Left ventricle myocardium inferior (tissue), 1 donor: ENCODE results near the gene COL18A1. TPM values are rescaled to one million over a fixed set of nuclear protein-coding genes. Genes with fewer than 3 reads are reported as not detected.

Source experiments
- DNase-seq: peaks from one replicate; pipeline ENCODE4 v3.0.0-alpha.2; 2020
- H3K27ac ChIP-seq: fragments of 200-600 bp; replicated peaks from 2 replicates; pipeline ENCODE4 v1.8.0; 2021
- H3K27me3 ChIP-seq: fragments of 200-600 bp; 2 replicates; pipeline ENCODE4 v1.8.0; 2021; ENCODE audit warnings: low read depth
- H3K36me3 ChIP-seq: fragments of 200-600 bp; 2 replicates; pipeline ENCODE4 v1.8.0; 2021
- H3K4me1 ChIP-seq: fragments of 200-600 bp; 2 replicates; pipeline ENCODE4 v1.8.0; 2021
- H3K4me3 ChIP-seq: fragments of 200-600 bp; 2 replicates; pipeline ENCODE4 v1.8.0; 2021; ENCODE audit warnings: mild to moderate bottlenecking, moderate library complexity
- H3K9me3 ChIP-seq: fragments of 200-600 bp; replicated peaks from 2 replicates; pipeline ENCODE4 v1.8.0; 2021
- intact Hi-C: fragments of 100-400 bp; cut with micrococcal nuclease; formaldehyde crosslinking; loops from one replicate; pipeline ENCODE4 v1.11.0; 2022
- total RNA-seq: library from RNA; stranded (reverse); fragmentation: NEBNext Ultra II Directional; extraction: Animal tissue kit (Norgen Biotek cat#: 25700); gene quantifications from one replicate; pipeline ENCODE4 v1.2.1, GENCODE V29; 2021
- TF ChIP-seq, protein P1 (sequence below): fragments of 200-600 bp; IDR thresholded peaks from 2 replicates; pipeline ENCODE4 v1.8.0; 2021; ENCODE audit warnings: antibody characterized with exemption, mild to moderate bottlenecking, borderline replicate concordance
- donor health status: DM: no; HTN: yes; CAD: no; lungs with severe emphysema.

Gene COL18A1
- total RNA-seq, 1 donor from 2014 or later = 66.5 TPM

DNA sequence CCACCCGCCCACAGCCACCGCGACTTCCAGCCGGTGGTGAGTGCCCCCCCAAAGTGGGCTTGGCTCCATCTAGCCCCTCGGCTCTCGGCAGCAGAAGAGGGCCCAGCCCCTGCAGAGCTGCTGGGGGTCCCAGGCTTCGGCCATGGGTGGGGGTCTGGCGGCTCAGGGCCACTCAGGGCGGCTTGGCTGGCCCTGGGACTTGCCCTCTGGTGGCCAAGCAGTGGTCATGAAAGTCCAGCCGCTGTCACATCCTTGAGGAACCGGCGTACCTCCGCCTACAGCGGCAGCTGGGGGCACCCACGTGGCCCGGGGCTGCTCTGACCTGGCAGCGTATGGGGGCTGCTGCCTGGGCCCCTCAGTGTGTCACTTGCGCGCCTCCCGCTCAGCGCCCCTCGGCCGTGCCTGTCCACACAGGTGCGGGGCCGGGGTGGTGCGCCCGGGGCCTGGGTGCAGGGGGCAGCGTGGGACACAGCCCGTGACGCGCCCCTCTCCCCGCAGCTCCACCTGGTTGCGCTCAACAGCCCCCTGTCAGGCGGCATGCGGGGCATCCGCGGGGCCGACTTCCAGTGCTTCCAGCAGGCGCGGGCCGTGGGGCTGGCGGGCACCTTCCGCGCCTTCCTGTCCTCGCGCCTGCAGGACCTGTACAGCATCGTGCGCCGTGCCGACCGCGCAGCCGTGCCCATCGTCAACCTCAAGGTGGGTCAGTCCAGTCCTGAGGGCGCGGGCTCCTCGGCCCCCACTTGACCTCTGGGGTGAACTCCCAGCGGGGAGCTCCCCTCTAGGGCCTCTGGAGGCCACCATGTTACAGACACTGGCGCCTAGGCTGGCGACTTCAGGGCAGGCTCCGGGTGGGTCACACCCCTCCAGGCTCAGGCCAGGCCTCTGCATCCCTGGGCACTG lies 104.9 kb downstream of the COL18A1 start:
- H3K36me3 ChIP-seq = peaks cover 49% of the 10 kb centered on the region
- H3K27me3 ChIP-seq = no peaks in the 10 kb centered on the region
- H3K27ac ChIP-seq = no peak overlapping the region
- no peak overlapping the region for H3K4me3 ChIP-seq
- intact Hi-C loops = no loop called here
- DNase-seq = peak; percentile 9
- H3K9me3 ChIP-seq = no peaks in the 10 kb centered on the region
- TF ChIP-seq, protein P1, sequence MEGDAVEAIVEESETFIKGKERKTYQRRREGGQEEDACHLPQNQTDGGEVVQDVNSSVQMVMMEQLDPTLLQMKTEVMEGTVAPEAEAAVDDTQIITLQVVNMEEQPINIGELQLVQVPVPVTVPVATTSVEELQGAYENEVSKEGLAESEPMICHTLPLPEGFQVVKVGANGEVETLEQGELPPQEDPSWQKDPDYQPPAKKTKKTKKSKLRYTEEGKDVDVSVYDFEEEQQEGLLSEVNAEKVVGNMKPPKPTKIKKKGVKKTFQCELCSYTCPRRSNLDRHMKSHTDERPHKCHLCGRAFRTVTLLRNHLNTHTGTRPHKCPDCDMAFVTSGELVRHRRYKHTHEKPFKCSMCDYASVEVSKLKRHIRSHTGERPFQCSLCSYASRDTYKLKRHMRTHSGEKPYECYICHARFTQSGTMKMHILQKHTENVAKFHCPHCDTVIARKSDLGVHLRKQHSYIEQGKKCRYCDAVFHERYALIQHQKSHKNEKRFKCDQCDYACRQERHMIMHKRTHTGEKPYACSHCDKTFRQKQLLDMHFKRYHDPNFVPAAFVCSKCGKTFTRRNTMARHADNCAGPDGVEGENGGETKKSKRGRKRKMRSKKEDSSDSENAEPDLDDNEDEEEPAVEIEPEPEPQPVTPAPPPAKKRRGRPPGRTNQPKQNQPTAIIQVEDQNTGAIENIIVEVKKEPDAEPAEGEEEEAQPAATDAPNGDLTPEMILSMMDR = no peak
- no peaks in the 10 kb centered on the region for H3K4me1 ChIP-seq

DNA sequence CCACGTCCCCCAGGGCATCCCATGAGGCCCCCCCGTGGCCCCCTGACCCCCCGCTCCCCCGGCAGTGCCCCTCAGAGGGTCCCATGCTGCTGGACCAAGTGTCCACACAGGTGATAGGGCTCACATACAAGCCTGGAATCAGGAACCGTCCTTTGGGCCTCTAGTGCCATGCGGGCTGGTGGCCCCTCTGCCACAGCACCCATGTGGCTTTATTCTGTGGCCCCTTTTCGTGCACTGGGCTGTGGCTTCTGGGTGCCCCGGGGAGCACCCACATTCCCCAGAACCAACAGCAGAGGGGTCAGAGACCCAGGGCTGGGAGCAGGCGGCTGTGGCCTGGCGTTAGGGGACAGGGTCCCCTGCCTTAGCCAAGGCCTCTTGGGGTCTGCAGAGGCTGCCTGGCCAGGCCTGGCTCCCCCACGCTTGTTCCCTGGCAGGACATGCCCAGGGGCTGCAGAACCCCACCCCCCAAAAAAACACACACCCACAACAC lies 105.5 kb downstream of the COL18A1 start:
- no peaks in the 10 kb centered on the region for H3K9me3 ChIP-seq
- no peaks in the 10 kb centered on the region for H3K4me1 ChIP-seq
- TF ChIP-seq, protein P1 = no peak
- intact Hi-C loops = no loop called here
- no peaks in the 10 kb centered on the region for H3K27me3 ChIP-seq
- peaks cover 44% of the 10 kb centered on the region for H3K36me3 ChIP-seq
- H3K4me3 ChIP-seq = no peak overlapping the region
- DNase-seq = no peak
- no peak overlapping the region for H3K27ac ChIP-seq

DNA sequence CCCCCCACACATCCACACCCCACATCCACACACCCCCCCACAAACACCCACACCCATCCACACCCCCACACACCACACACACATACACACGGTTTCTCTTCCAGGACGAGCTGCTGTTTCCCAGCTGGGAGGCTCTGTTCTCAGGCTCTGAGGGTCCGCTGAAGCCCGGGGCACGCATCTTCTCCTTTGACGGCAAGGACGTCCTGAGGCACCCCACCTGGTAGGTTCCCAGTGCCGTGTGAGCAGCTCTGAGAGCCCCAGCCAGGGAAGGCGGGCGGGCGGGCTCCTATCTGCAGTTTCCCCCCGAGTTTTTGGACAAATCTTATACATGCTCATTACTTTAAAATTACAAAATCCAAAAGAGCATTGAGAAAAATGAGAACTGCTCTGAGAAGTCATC lies 106.0 kb downstream of the COL18A1 start:
- no peaks in the 10 kb centered on the region for H3K4me1 ChIP-seq
- TF ChIP-seq, protein P1 = no peak
- DNase-seq = peak; percentile 4
- H3K9me3 ChIP-seq = no peaks in the 10 kb centered on the region
- H3K27me3 ChIP-seq = no peaks in the 10 kb centered on the region
- intact Hi-C loops = no loop called here
- H3K36me3 ChIP-seq = peaks cover 39% of the 10 kb centered on the region
- no peak overlapping the region for H3K27ac ChIP-seq
- no peak overlapping the region for H3K4me3 ChIP-seq

- peak; percentile 10 for DNase-seq
- TF ChIP-seq, protein P1 = no peak
Measured at GRCh38 chr21:45511661-45512431, 106.9 kb downstream of the COL18A1 start.

GRCh38 chr21:45512626-45513002 lies 107.6 kb downstream of the COL18A1 start:
- H3K27ac ChIP-seq = no peak overlapping the region
- H3K9me3 ChIP-seq = peaks cover 2% of the 10 kb centered on the region
- no peaks in the 10 kb centered on the region for H3K4me1 ChIP-seq
- H3K4me3 ChIP-seq = no peak overlapping the region
- no peak for DNase-seq
- H3K27me3 ChIP-seq = no peaks in the 10 kb centered on the region
- H3K36me3 ChIP-seq = peaks cover 35% of the 10 kb centered on the region
- TF ChIP-seq, protein P1 = no peak
- intact Hi-C loops = no loop called here

More at GRCh38 chr21:45511661-45512431, 106.9 kb downstream of the COL18A1 start:
- Histone ChIP-seq H3K36me3 (peaks cover 35% of the 10 kb centered on the region), H3K4me3 (no peak overlapping the region), H3K9me3 (no peaks in the 10 kb centered on the region), H3K4me1 (no peaks in the 10 kb centered on the region), H3K27me3 (no peaks in the 10 kb centered on the region), H3K27ac (no peak overlapping the region)
- intact Hi-C loops = no loop called here
